ENCODE measurements around the gene ASB18. TPM values are rescaled to one million over a fixed set of nuclear protein-coding genes. Genes with fewer than 3 reads are reported as not detected.
A peak's percentile ranks its signal among the peaks of the same experiment; 100 is the strongest.

ASB18 gene
- total and polyA plus RNA-seq, 2 of the 8 experiments (the other 6 are each of a cell fraction or from before 2014, with no cell fraction given): not detected

GRCh38 chr2:236163471-236164200, 100.6 kb downstream of the ASB18 start (continued):
- TF ChIP-seq TBP (IDR thresholded peaks at IDR 0.05; ENCODE audit: low read depth, low read length) (no peak), RBBP5 (IDR thresholded peaks at IDR 0.05; ENCODE audit: borderline replicate concordance, low read depth, low read length) (peak; percentile 23; the same call in 1 of the 2 replicates)

Data from H1 (cell line).